GM19372 (cell line): Measurements from ENCODE around the gene ZNF786.
A peak's percentile ranks its signal among the peaks of the same experiment; 100 is the strongest.
"Not testable (repeated sequence)": the region's sequence is repeated elsewhere in the genome, so short reads cannot be mapped to it uniquely, and the experiment has no call there.

Experiments used
- ATAC-seq: cut with Tn5 transposase; IDR thresholded peaks from one replicate; pipeline ENCODE4 v1.9.1; 2021; ENCODE audit warnings: mild to moderate bottlenecking, low read depth, moderate library complexity; ENCODE audit not compliant: unreplicated experiment

Gene ZNF786

GRCh38 chr7:149036676-149037075, 53.8 kb downstream of the ZNF786 start:
- no peak for ATAC-seq

GRCh38 chr7:149031353-149031910, 59.1 kb downstream of the ZNF786 start:
- no peak for ATAC-seq

- not testable (repeated sequence) for ATAC-seq
Measured at GRCh38 chr7:149030439-149030838, 60.1 kb downstream of the ZNF786 start.

GRCh38 chr7:149028346-149029109, 62.0 kb downstream of the ZNF786 start, which contains the start of gene PDIA4:
Gene PDIA4, minus strand, starts transcription at chr7:149028505. Its CDS starts 97 bp downstream, at chr7:149028408.
- ATAC-seq, result peak; percentile 88

GRCh38 chr7:149027611-149028345, 62.7 kb downstream of the ZNF786 start:
- no peak for ATAC-seq

- no peak for ATAC-seq
Measured at GRCh38 chr7:149027055-149027454, 63.5 kb downstream of the ZNF786 start.

GRCh38 chr7:149023662-149024061, 66.9 kb downstream of the ZNF786 start:
- no peak for ATAC-seq

- no peak for ATAC-seq
Measured at GRCh38 chr7:149022756-149023360, 67.7 kb downstream of the ZNF786 start.

GRCh38 chr7:149021725-149022062, 68.8 kb downstream of the ZNF786 start:
- ATAC-seq, result no peak

- ATAC-seq, result no peak
Measured at GRCh38 chr7:149020483-149020882, 70.0 kb downstream of the ZNF786 start.
